ENCODE data around the gene CDK14.

DNA sequence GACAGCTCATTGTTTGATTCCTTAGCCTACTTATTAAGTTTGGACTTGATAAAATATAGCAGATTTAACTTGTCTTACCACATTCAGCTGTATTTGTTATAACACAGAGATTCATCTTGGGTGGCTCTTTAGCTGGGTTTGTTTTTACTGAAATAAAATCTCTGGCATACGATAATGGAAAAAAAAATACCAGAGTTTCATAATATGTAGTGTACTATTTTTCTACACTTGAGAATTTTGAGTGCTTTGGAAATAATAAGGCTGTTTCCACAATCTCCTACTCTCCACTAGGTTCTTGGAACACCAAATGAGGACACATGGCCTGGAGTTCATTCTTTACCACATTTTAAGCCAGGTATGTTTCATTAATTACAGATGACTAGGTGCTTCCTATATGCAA, 449.5 kb downstream of the CDK14 start:
- TF ChIP-seq, protein P1, sequence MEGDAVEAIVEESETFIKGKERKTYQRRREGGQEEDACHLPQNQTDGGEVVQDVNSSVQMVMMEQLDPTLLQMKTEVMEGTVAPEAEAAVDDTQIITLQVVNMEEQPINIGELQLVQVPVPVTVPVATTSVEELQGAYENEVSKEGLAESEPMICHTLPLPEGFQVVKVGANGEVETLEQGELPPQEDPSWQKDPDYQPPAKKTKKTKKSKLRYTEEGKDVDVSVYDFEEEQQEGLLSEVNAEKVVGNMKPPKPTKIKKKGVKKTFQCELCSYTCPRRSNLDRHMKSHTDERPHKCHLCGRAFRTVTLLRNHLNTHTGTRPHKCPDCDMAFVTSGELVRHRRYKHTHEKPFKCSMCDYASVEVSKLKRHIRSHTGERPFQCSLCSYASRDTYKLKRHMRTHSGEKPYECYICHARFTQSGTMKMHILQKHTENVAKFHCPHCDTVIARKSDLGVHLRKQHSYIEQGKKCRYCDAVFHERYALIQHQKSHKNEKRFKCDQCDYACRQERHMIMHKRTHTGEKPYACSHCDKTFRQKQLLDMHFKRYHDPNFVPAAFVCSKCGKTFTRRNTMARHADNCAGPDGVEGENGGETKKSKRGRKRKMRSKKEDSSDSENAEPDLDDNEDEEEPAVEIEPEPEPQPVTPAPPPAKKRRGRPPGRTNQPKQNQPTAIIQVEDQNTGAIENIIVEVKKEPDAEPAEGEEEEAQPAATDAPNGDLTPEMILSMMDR (conservative IDR thresholded peaks at IDR 0.05; ENCODE audit: low read length), result no peak; the same call in 1 of the 2 replicates
- TF ChIP-seq EZH2phosphoT487 (IDR thresholded peaks at IDR 0.05; ENCODE audit: borderline replicate concordance), result no peak

Measured in Loucy (cell line).